ENCODE measurements around the gene CHCHD2.
"Not testable (repeated sequence)": the region's sequence is repeated elsewhere in the genome, so short reads cannot be mapped to it uniquely, and the experiment has no call there.

The CHCHD2 gene

DNA sequence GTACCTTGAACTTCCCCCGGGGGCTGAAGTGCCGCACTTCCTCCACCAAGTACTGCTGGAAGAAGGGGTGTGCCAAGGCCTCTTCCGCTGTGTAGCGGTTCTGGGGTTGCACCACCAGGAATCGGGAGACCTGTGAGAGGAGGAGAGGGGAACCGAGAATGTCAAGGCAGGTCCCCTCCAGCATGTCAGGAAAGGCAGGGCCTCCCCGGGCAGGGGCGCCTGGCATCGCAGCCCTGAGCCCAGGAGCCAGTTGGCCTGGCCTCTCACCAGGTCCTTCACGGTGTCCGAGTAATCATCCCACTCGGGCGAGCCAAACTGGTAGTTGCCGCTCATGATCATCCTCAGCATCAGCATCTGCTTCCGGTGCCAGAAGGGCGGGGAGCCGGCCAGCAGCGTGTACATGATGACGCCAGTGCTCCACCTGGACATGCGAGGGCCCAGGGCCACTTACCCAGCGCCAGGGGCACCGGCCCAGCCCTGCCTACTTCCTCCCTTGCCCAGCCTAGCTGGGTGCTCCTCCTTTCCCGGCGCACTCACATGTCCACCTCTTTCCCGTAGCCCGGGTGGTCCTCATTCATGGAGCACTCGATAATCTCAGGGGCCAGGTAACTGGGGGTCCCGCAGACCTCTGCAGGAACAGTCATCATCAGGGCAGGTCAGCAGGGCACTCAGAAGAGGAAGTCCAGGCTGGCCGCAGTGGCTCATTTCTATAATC lies 24.5 kb downstream of the CHCHD2 start:
- no peak for DNase-seq

- DNase-seq = not testable (repeated sequence)
Measured at GRCh38 chr7:56080726-56081435, 25.4 kb downstream of the CHCHD2 start.

DNA sequence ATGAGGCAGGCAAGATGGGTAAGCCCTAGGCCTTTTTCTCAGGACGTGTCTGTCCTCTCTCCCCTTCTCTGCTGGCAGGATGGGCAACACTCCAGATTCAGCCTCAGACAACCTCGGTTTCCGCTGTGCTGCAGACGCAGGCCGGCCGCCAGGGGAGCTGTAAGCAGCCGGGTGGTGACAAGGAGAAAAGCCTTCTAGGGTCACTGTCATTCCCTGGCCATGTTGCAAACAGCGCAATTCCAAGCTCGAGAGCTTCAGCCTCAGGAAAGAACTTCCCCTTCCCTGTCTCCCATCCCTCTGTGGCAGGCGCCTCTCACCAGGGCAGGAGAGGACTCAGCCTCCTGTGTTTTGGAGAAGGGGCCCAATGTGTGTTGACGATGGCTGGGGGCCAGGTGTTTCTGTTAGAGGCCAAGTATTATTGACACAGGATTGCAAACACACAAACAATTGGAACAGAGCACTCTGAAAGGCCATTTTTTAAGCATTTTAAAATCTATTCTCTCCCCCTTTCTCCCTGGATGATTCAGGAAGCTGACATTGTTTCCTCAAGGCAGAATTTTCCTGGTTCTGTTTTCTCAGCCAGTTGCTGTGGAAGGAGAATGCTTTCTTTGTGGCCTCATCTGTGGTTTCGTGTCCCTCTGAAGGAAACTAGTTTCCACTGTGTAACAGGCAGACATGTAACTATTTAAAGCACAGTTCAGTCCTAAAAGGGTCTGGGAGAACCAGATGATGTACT lies 26.7 kb downstream of the CHCHD2 start:
- DNase-seq = peak; percentile 91

DNA sequence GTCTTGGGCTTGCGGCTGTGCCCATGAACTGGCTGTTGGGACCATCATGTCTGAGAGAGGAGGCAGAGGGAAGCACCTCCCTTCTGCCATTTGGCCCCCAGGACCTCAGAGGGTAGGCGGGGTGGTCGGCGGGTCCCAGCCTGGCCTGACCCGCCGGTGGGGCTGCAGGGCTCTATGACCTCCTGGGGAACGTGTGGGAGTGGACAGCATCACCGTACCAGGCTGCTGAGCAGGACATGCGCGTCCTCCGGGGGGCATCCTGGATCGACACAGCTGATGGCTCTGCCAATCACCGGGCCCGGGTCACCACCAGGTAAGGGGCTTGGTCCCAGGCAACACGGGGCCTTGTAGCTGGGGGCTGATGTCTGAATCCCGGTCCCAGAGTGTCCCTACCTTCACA lies 28.1 kb downstream of the CHCHD2 start:
- DNase-seq = no peak

DNA sequence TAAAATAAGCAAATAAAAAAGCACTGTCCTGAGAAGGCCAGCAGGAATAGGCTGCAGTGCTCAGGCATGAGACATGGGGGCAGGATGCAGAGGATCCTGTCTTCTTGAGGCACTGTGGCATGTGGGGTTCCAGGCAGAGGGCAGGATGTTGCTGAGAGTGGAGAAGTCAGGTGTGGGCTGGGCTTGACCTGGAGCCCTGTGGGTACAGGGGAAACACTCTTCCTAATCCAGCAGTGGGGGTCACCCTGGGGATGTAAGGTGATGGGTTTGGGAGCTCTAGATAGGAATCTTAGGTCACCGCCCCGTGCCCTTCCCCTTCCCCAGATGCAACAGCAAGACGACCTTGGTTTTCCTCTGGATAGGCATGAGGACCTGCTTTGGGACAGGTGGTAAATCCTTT lies 28.6 kb downstream of the CHCHD2 start:
- no peak for DNase-seq

DNA sequence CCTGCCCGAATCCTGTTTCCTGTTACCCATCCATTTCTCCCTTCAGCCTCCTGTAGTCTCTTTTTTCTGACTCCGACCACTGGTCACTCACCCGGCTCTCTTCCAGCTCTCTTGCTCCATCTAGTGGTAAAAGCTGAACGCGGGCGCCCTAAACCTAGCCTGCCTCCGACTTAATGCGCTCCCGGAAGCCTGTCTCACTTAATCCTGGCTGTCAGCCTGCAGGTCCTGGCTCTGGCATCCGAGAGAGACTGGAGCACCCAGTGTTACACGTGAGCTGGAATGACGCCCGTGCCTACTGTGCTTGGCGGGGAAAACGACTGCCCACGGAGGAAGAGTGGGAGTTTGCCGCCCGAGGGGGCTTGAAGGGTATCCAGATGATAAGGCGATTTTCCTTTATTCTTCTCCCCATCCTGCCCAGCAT lies 31.9 kb downstream of the CHCHD2 start:
- no peak for DNase-seq

- not testable (repeated sequence) for DNase-seq
Measured at GRCh38 chr7:56066376-56066775, 39.9 kb downstream of the CHCHD2 start.

GRCh38 chr7:56063882-56064625 lies 42.2 kb downstream of the CHCHD2 start, which contains the start of gene SUMF2:
Gene SUMF2 (plus strand): TSS chr7:56064286. CDS start chr7:56064312, 26 bp downstream.
- peak; percentile 80 for DNase-seq

DNA sequence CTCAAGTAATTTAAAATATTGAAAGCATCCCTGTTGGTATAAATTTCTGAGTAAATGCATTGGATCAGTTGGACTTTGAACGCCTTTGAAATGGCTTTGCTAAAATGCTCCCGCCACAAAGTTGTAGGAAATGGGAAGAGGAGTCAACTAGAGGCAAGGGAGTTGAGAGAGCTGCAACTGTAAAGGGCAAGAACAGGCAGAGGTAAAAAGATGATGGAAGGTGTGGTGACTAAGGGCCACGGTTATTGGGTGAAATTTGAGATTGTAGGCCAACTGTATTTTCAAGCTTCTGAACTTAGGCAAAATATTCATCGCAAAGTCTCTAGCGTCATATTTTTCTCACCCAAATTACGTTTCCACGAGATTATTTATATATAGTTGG lies 42.8 kb downstream of the CHCHD2 start:
- DNase-seq = no peak

DNA sequence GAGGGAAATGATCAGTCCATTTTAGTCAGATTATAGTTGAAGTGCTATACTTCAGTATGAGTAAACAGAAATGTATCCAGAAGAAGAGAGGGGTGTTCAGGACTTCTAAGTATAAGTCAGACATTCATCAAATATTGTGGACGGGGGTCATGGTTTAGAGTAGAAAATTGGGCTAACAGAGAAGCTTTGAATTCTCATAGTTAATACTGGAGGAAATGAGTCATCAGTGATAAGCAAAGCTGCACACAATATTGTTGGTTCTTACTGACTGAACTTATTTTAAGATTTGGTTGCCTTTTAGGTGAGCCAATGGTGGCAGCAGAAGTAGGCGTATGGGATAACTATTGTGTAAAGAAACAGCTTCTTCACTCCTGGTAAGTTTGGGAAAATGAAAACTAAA lies 43.9 kb downstream of the CHCHD2 start:
- no peak for DNase-seq

DNA sequence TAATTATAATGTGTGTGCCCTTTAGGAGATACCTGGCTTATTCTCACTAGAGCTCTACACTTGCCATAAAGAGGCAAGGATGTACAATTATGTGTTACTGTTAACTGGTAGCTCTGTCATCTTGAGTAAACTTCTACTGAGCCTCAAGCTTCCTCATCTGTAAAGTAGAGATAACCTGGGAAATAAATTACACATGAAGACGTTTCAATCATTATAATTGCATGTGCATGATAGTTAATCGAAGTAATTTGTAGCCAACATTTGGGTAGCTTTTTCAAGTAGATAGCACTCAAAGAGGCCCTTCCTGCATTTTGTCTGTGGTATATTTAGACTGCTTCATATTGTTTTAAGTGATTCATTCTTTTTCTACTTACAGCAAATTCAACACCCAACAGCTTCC lies 52.3 kb downstream of the CHCHD2 start:
- DNase-seq = no peak

DNA sequence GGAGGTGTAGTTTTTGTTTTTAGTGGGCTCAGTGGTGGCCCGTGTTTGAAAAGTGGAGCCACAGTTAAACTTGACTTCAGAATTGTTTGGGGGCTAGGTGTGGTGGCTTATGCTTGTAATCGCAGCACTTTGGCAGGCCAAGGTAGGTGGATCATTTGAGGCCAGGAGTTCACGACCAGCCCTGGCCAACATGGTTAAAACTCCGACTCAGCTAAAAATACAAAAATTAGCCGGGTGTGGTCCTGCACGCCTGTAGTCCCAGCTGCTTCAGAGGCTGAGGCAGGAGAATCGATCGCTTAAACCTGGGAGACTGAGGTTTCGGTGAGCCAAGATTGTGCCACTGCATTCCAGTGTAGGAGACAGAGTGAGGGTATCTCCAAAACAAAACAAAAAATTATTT lies 52.9 kb downstream of the CHCHD2 start:
- DNase-seq = no peak

All from DMS153 (cell line).